Activated T-helper 2 cell treated with anti-CD3 and anti-CD28 coated beads, Interferon-gamma antibody, Interleukin-2, Interleukin-4, amounts not matched to agents 10 μg/mL and 5 μg/mL and 100 μg/mL, durations not matched to agents 14 hours and 24 hours and 36 hours (primary cell): Measurements from ENCODE around the gene LIPN. TPM values are rescaled to one million over a fixed set of nuclear protein-coding genes. Genes with fewer than 3 reads are reported as not detected.

Experiments used
- DNase-seq: peaks from one replicate; pipeline ENCODE4 v3.0.0; 2021; ENCODE audit warnings: low spot score
- H3K27ac Mint-ChIP-seq: one replicate; pipeline ENCODE4 v1.8.0; 2021; ENCODE audit warnings: mixed read lengths
- H3K27me3 Mint-ChIP-seq: one replicate; pipeline ENCODE4 v1.8.0; 2021; ENCODE audit warnings: low read depth, mixed read lengths
- H3K36me3 Mint-ChIP-seq: one replicate; pipeline ENCODE4 v1.8.0; 2021; ENCODE audit warnings: low read depth, mixed read lengths
- H3K4me1 Mint-ChIP-seq: one replicate; pipeline ENCODE4 v1.8.0; 2021; ENCODE audit warnings: low read depth, mixed read lengths
- H3K4me3 Mint-ChIP-seq: one replicate; pipeline ENCODE4 v1.8.0; 2021; ENCODE audit warnings: low read depth, mild to moderate bottlenecking, moderate library complexity, mixed read lengths
- H3K9me3 Mint-ChIP-seq: one replicate; pipeline ENCODE4 v1.8.0; 2021; ENCODE audit warnings: mixed read lengths
- intact Hi-C: fragments of 100-400 bp; cut with micrococcal nuclease; formaldehyde crosslinking; loops from one replicate; pipeline ENCODE4 v1.15.1; 2023
- total RNA-seq: library from RNA; stranded (reverse); gene quantifications from 2 replicates; pipeline ENCODE4 v1.2.3, GENCODE V29; 2022

The LIPN gene
- total RNA-seq, 1 donor from 2014 or later = not detected

DNA sequence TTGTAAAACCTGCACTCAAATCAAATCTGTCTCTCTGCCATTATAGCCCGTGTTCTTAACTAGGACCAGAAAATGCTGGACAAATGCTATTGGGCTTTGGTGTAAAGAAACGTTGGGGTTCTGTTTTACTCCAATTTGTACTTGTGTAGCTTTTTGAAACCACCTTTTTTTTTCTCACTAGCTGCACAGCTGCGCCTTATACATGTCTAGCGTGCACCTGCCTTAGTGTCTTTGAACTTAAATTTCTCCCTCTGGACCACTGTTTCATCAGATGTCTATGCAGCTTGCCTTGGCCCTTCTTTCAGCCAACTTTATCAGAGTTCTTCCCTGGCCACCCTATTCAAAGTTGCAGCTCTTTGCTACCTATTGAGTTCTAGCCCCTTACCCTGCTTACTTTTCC lies 49.8 kb downstream of the LIPN start:
- Mint-ChIP-seq H3K36me3 (no peaks in the 10 kb centered on the region), H3K4me1 (peaks cover 28% of the 10 kb centered on the region), H3K9me3 (no peaks in the 10 kb centered on the region), H3K27ac (no peak overlapping the region), H3K4me3 (no peak overlapping the region), H3K27me3 (peaks cover 16% of the 10 kb centered on the region)
- intact Hi-C loops = loop anchor here (1.0 to 10.0 kb wide), 4 partner anchors 21 to 245 kb away; no protein-coding TSS in a partner anchor
- no peak for DNase-seq

DNA sequence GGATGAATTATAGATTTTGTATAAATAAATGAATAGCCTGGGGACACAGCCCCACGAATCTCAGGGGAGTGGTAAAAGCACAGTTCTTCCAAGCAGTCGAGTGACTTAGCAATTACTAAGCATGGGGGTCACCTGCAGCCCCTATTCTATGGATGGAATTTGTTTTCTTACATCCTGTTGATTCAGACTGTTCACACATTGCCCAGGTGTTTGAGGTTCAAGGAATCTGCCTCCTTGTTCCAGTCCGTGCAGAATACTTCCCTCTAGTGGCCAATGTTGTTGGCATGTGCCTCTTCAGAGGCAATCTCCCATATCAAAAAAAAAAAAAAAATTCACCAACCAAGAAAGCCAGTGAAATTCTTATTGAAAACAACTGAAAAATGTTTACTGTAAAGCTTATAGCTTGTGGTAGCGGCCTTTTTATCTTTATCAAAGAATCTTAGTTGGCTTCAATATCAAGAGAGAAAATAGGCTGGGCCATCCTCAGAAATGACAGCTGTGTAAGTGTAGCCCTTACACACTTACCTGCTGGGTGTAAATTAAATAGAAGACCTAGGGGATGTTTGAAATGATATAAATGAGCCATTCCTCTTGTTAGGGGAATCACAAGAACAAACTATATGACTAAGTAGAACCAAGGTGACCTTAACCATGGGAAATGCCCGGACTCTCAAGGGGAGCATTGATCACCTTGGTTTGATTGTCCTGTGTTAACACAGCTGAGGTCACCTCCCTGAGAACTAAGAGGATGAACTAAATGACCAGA lies 50.6 kb downstream of the LIPN start:
- no peaks in the 10 kb centered on the region for H3K36me3 Mint-ChIP-seq
- intact Hi-C loops = loop anchor here (1.0 to 5.0 kb wide), 3 partner anchors 20 to 122 kb away; no protein-coding TSS in a partner anchor
- H3K4me3 Mint-ChIP-seq = no peak overlapping the region
- H3K9me3 Mint-ChIP-seq = no peaks in the 10 kb centered on the region
- peaks cover 14% of the 10 kb centered on the region for H3K27me3 Mint-ChIP-seq
- no peak for DNase-seq
- H3K27ac Mint-ChIP-seq = no peak overlapping the region
- peaks cover 28% of the 10 kb centered on the region for H3K4me1 Mint-ChIP-seq

DNA sequence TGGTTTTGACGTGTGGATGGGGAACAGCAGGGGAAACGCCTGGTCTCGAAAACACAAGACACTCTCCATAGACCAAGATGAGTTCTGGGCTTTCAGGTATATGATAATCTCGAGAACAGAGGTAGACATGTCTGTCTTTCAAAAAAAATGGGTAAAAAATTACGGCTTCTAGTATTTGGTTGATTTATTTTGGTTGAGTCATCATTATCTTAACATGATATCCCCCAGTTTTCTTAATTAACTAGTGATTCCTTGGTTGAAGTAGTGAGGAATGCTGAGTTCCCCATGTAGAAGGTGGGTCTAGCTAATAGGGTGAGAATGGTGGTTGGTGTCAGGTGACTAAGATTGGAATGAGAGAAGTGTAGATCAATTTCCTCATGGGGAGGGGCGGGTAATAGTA lies 53.4 kb downstream of the LIPN start:
- Mint-ChIP-seq H3K27ac (no peak overlapping the region), H3K27me3 (peaks cover 12% of the 10 kb centered on the region), H3K9me3 (no peaks in the 10 kb centered on the region), H3K4me1 (peaks cover 29% of the 10 kb centered on the region), H3K4me3 (no peak overlapping the region), H3K36me3 (no peaks in the 10 kb centered on the region)
- no peak for DNase-seq
- intact Hi-C loops = loop anchor here (5.0 kb wide), 1 partner anchor 86 kb away; no protein-coding TSS in a partner anchor

GRCh38 chr10:88819290-88819689 lies 59.5 kb downstream of the LIPN start:
- Mint-ChIP-seq H3K9me3 (no peaks in the 10 kb centered on the region), H3K4me3 (no peak overlapping the region), H3K27ac (no peak overlapping the region), H3K27me3 (no peaks in the 10 kb centered on the region), H3K4me1 (peaks cover 18% of the 10 kb centered on the region), H3K36me3 (peaks cover 3% of the 10 kb centered on the region)
- no peak for DNase-seq
- intact Hi-C loops = no loop called here

GRCh38 chr10:88820748-88821401 lies 61.1 kb downstream of the LIPN start:
- no peaks in the 10 kb centered on the region for H3K27me3 Mint-ChIP-seq
- H3K27ac Mint-ChIP-seq = no peak overlapping the region
- no peak overlapping the region for H3K4me3 Mint-ChIP-seq
- H3K4me1 Mint-ChIP-seq = peaks cover 23% of the 10 kb centered on the region
- intact Hi-C loops = no loop called here
- no peak for DNase-seq
- H3K9me3 Mint-ChIP-seq = no peaks in the 10 kb centered on the region
- H3K36me3 Mint-ChIP-seq = peaks cover 3% of the 10 kb centered on the region

GRCh38 chr10:88826388-88826787 lies 66.6 kb downstream of the LIPN start:
- DNase-seq = no peak
- no peaks in the 10 kb centered on the region for H3K27me3 Mint-ChIP-seq
- peak overlapping the region; percentile 58 for H3K27ac Mint-ChIP-seq
- intact Hi-C loops = loop anchor here (2.0 to 5.0 kb wide), 4 partner anchors 34 to 256 kb away; no protein-coding TSS in a partner anchor
- H3K4me3 Mint-ChIP-seq = peak overlapping the region; percentile 35
- H3K9me3 Mint-ChIP-seq = peaks cover 4% of the 10 kb centered on the region
- peaks cover 61% of the 10 kb centered on the region for H3K4me1 Mint-ChIP-seq
- H3K36me3 Mint-ChIP-seq = peaks cover 13% of the 10 kb centered on the region

GRCh38 chr10:88827671-88828070 lies 67.9 kb downstream of the LIPN start:
- Mint-ChIP-seq H3K27me3 (no peaks in the 10 kb centered on the region), H3K4me1 (peaks cover 66% of the 10 kb centered on the region), H3K9me3 (peaks cover 4% of the 10 kb centered on the region), H3K4me3 (no peak overlapping the region), H3K36me3 (peaks cover 13% of the 10 kb centered on the region), H3K27ac (peak overlapping the region; percentile 9)
- DNase-seq = no peak
- intact Hi-C loops = loop anchor here (2.0 to 5.0 kb wide), 4 partner anchors 35 to 255 kb away; no protein-coding TSS in a partner anchor

DNA sequence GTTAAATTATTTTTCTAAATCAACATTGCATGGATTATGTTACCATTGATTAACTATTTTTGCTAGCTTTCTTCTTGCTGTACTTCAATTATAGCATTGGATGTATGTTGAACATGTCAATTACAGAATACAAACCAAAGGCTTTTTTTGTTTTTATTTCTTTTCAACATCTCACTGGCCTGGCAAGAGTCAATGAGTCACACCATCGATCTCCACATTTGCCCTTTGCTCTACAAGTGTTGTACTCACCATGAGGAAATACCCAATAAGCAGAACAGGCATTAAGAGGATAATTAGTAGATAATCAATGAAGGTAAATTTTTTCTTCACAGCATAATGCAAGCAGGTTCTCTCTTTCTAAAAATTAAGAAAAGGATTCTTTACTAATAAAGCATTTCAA lies 68.5 kb downstream of the LIPN start:
- Mint-ChIP-seq H3K36me3 (peaks cover 16% of the 10 kb centered on the region), H3K27ac (peak overlapping the region; percentile 21), H3K27me3 (no peaks in the 10 kb centered on the region), H3K9me3 (peaks cover 4% of the 10 kb centered on the region), H3K4me3 (no peak overlapping the region), H3K4me1 (peaks cover 72% of the 10 kb centered on the region)
- intact Hi-C loops = loop anchor here (5.0 kb wide), 2 partner anchors 36 to 254 kb away; no protein-coding TSS in a partner anchor
- no peak for DNase-seq

Other genes starting within 250 kb of the LIPN start
- 1.6 and 2.4 TPM in 2 replicates for gene RNLS, start 176.7 kb upstream of the LIPN start, total RNA-seq
- not detected in 2 replicates for gene LIPJ, start 173.3 kb upstream of the LIPN start, total RNA-seq
- gene LIPF, start 95.6 kb upstream of the LIPN start, total RNA-seq = not detected in 2 replicates
- not detected in 2 replicates for gene LIPK, start 53.8 kb upstream of the LIPN start, total RNA-seq
- gene LIPM, start 42.7 kb downstream of the LIPN start, total RNA-seq = not detected in 2 replicates
- gene ANKRD22, start 91.8 kb downstream of the LIPN start, total RNA-seq = not detected in 2 replicates
- 44.2 and 47.2 TPM in 2 replicates for gene STAMBPL1, start 120.2 kb downstream of the LIPN start, total RNA-seq
- gene ACTA2, start 192.8 kb downstream of the LIPN start, total RNA-seq = 11.3 and 11.9 TPM in 2 replicates
- 20.7 and 22.5 TPM in 2 replicates for gene FAS, start 230.8 kb downstream of the LIPN start, total RNA-seq